HG02938 (cell line): ENCODE measurements around the gene SLC46A1.

ENCODE experiments used
- ATAC-seq: cut with Tn5 transposase; IDR thresholded peaks from one replicate; pipeline ENCODE4 v1.9.1; 2021; ENCODE audit warnings: mild to moderate bottlenecking, moderate library complexity; ENCODE audit not compliant: unreplicated experiment

Gene SLC46A1

GRCh38 chr17:28385037-28385400 is 21.0 kb downstream of the SLC46A1 start:
- ATAC-seq = peak; percentile 7

DNA sequence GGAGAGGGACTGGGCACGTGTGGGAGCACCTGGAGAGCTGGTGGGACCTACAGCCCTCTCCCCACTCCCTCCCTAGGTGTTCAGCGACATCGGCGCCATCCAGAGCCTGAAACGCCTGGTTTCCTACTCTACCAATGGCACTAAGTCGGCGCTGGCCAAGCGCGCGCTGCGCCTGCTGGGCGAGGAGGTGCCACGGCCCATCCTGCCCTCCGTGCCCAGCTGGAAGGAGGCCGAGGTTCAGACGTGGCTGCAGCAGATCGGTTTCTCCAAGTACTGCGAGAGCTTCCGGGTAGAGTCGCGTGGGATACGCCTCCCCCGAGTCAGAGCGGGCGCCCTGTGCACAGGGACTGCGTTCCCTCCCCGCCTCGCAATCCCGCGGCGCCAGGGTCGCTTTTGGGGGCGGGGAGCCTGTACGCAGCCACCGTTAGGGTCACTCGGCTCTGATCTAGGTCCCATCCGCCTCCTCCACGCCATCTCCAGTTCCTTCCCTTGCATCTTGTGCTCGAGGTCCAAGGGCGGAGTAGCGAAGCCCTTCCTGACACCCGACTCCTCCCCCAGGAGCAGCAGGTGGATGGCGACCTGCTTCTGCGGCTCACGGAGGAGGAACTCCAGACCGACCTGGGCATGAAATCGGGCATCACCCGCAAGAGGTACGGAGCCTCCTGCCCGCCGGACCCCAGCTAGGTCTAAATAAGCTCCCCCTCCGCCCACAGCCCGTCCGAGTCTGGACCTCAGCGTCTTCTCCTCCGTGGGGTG is 21.6 kb downstream of the SLC46A1 start:
- ATAC-seq = peak; percentile 67

- ATAC-seq = no peak
These were observed 24.7 kb downstream of the SLC46A1 start for GRCh38 chr17:28381141-28381825.

- no peak for ATAC-seq
These were observed 25.9 kb downstream of the SLC46A1 start for GRCh38 chr17:28379814-28380801.

GRCh38 chr17:28372945-28373274 is 33.1 kb downstream of the SLC46A1 start:
- no peak for ATAC-seq

DNA sequence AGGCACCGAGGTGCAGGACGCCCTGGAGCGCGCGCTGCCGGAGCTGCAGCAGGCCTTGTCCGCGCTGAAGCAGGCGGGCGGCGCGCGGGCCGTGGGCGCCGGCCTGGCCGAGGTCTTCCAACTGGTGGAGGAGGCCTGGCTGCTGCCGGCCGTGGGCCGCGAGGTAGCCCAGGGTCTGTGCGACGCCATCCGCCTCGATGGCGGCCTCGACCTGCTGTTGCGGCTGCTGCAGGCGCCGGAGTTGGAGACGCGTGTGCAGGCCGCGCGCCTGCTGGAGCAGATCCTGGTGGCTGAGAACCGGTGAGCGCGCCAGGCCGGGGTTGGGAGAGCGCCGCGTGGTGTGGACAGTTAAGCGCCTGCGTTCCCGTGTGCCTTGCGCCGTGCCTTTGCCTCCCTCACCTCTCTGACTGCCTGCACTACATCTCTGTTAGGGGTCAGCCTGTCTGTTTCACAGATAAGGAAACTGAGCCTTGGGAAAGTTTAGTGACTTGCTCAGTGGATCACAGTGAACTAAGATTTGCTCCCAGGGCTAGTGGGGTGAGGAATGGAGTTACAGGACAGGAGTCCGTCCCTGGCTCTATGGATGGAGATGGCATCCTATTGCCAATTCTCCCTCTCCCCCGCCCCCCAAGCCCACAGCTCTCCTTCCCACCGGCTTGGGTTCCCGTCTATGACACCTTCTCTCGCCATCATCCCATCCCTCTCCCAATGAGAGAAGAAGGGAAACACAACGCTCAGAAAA is 33.6 kb downstream of the SLC46A1 start:
- ATAC-seq = peak; percentile 24

- ATAC-seq = peak; percentile 70
These were observed 34.5 kb downstream of the SLC46A1 start, which contains the start of gene SARM1 for GRCh38 chr17:28371245-28372202. Gene SARM1 (plus strand): TSS chr17:28371694. CDS start chr17:28372033, 339 bp downstream.

GRCh38 chr17:28370744-28371103 is 35.3 kb downstream of the SLC46A1 start:
- no peak for ATAC-seq

- ATAC-seq = no peak
These were observed 35.8 kb downstream of the SLC46A1 start, which contains the start of gene VTN for GRCh38 chr17:28370035-28370743. Gene VTN (minus strand): TSS chr17:28370307. CDS start chr17:28370203, 104 bp downstream.

- no peak for ATAC-seq
These were observed 36.4 kb downstream of the SLC46A1 start for GRCh38 chr17:28369684-28370034.

DNA sequence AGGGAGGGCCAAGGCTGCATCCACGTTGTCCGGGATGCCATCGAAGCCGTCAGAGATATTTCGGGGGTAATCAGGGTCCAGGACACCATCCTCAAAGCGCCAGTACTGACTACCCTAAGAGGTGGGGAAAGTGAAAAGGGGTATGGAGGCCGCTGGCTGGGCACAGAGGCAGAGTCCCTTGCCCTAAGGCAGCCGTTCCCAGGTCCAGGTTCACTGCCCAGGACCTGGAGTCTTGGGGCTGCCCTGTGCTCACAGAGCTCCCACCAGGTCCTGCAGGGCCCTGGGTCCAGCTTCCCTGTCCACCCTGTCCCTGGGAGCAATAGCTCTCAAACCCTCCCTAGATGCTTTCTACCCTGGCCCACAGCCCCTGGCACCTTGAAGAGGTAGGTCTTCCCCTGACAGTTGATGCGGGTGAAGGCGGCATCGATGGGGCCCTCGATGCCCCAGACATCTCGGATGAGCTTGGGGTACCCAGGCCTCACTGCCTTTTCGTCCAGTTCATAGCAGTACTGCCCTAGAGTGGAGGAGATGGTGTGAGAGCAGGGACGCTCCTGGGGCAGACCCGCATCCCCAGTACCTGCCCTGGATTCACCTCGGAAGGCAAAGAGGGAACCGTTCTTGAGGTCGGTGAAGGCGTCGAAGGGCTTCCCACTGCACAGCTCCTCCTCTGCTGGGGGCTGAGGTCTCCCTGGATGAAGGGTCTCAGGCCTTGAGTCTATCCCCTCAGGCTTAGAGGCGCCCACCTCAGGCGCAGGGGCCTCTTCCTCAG is 36.9 kb downstream of the SLC46A1 start:
- no peak for ATAC-seq

- no peak for ATAC-seq
These were observed 37.6 kb downstream of the SLC46A1 start for GRCh38 chr17:28368306-28368831.

- ATAC-seq = no peak
These were observed 38.2 kb downstream of the SLC46A1 start for GRCh38 chr17:28367641-28368305.

GRCh38 chr17:28366605-28367004 is 39.4 kb downstream of the SLC46A1 start:
- no peak for ATAC-seq

DNA sequence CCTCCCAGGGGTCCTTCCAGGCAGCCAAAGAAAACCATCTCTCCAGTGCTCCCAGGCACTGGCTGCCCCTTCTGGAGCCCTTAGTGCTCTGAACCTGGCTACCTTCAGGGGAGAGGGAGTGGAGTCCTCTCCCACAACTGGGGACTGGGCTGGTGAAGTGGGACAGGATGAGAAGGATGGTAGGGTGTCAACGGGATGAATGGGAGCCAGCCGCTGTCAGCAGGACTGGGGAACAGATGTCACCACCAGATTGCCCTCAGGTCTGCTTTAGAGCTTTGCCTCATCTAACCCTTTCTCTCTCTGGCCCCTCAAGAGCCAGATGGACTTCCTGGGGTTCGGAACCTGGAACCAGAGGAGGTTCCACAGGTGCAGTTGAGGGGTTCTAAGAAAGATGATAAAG is 40.5 kb downstream of the SLC46A1 start:
- ATAC-seq = no peak

DNA sequence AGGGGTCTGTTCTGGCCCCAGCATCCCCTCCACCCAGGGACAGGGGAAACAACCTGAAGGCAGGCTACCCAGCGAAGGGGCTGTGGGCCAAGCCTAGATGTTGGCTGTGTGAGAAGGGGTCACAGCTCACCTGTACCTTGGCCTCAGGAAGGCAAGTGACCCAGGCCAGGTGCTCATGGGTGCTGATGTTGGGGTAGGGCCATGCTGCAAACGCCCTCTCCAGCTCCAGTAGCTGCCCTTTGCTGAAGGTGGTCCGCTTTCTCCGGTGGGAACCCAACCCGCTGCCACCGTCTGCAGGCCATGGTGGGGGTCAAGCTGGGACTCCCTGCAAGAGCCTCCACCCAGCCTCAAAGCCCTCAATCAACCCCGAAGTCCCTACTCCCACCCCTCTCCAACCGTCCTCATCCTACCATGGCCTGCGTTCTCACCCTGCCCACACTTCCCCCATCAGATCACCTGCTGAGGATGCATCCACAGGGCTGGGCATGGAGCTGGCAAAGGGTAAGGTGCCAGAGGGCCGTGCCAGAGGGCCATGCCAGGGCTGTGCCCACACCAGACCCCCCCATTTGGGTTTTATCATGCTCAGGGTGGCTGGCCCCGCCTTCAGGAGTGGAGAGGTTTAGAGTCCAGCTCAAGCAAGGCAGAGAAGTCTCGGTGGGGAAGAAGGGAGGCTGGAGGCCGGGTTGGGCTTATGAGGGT is 41.2 kb downstream of the SLC46A1 start, which contains the start of gene SEBOX:
Gene SEBOX (minus strand): TSS at position 535 of the 699 bp plus-strand sequence. CDS start 48 bp downstream, at position 487.
- no peak for ATAC-seq
